Gastrocnemius medialis (tissue), 4 donors: ENCODE data around the gene CASTOR1.

Experiments
- POLR2A ChIP-seq, 2 donors: fragments of 450-650 bp; IDR thresholded peaks; one replicate each; pipeline ENCODE4 v1.6.1; 2017; ENCODE audit warnings: antibody characterized with exemption in 2 of 2, mild to moderate bottlenecking in 2 of 2, moderate library complexity in 2 of 2
- TF ChIP-seq, protein P1 (sequence below), 5 experiments: fragments of 450-650 bp in 3 of 5; fragments of 200-600 bp in 2 of 5; sonication (generic) in 2 of 5; IDR thresholded peaks in 4 of 5; conservative IDR thresholded peaks in 1 of 5; 1 replicate in 4 of 5; 2 replicates in 1 of 5; pipeline ENCODE4 v1.5.1; 2016 to 2019; ENCODE audit warnings: antibody characterized with exemption in 5 of 5, mild to moderate bottlenecking in 3 of 5, moderate library complexity in 3 of 5

DNA sequence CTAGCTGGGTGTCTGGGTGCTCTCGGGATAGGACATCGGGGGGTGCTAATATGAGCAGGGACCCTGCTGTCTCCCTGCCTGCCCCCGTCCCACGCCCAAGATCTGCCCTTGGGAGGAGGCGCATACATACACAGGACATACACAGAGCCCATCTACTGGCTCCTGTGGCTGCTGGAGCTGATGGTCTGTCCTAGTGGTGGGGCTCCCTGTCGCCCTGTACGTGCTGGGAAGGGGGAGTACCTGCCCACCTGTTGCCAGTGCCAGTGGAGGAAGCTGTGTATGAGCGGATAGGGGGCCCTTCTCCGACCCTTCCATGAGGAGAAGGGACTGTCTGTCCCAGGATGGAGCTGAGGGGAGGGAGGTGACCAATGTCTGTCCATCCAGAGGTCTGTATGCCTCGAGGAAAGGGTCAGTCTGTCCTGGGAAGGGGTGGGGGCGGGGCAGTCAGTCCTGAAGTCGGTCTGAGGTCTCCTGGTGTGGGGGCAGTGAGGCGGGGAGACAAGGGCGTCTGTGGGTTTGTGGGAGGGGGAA lies 36.5 kb upstream of the CASTOR1 start:
- TF ChIP-seq, protein P1, sequence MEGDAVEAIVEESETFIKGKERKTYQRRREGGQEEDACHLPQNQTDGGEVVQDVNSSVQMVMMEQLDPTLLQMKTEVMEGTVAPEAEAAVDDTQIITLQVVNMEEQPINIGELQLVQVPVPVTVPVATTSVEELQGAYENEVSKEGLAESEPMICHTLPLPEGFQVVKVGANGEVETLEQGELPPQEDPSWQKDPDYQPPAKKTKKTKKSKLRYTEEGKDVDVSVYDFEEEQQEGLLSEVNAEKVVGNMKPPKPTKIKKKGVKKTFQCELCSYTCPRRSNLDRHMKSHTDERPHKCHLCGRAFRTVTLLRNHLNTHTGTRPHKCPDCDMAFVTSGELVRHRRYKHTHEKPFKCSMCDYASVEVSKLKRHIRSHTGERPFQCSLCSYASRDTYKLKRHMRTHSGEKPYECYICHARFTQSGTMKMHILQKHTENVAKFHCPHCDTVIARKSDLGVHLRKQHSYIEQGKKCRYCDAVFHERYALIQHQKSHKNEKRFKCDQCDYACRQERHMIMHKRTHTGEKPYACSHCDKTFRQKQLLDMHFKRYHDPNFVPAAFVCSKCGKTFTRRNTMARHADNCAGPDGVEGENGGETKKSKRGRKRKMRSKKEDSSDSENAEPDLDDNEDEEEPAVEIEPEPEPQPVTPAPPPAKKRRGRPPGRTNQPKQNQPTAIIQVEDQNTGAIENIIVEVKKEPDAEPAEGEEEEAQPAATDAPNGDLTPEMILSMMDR (IDR thresholded peaks at IDR 0.05 in 4 of 5, conservative IDR thresholded peaks at IDR 0.05 in 1 of 5): no peak
- TF ChIP-seq POLR2A (IDR thresholded peaks at IDR 0.05): no peak
